ENCODE data around the gene GLIS1. TPM values are rescaled to one million over a fixed set of nuclear protein-coding genes. Genes with fewer than 3 reads are reported as not detected.
"Not testable (repeated sequence)": the region's sequence is repeated elsewhere in the genome, so short reads cannot be mapped to it uniquely, and the experiment has no call there.

GLIS1 gene
- total RNA-seq, 1 donor from 2014 or later, result 0.16 TPM

- no peak for DNase-seq
These were observed 90.4 kb downstream of the GLIS1 start for GRCh38 chr1:53648516-53648915.

GRCh38 chr1:53647915-53648314 is 91.0 kb downstream of the GLIS1 start:
- H3K36me3 ChIP-seq, result not testable (repeated sequence)

More at GRCh38 chr1:53648516-53648915, 90.4 kb downstream of the GLIS1 start:
- no peaks in the 10 kb centered on the region for H3K4me1 ChIP-seq
- H3K9me3 ChIP-seq (replicated peaks), result no peaks in the 10 kb centered on the region
- TF ChIP-seq CTCF (IDR thresholded peaks at IDR 0.05; ENCODE audit: borderline replicate concordance), result no peak
- intact Hi-C loops (cut with micrococcal nuclease), result no loop called here
- H3K36me3 ChIP-seq, result no peaks in the 10 kb centered on the region
- H3K4me3 ChIP-seq, result no peak overlapping the region
- peaks cover 24% of the 10 kb centered on the region for H3K27me3 ChIP-seq (ENCODE audit: low read depth)
- H3K27ac ChIP-seq (replicated peaks), result no peak overlapping the region

DNA sequence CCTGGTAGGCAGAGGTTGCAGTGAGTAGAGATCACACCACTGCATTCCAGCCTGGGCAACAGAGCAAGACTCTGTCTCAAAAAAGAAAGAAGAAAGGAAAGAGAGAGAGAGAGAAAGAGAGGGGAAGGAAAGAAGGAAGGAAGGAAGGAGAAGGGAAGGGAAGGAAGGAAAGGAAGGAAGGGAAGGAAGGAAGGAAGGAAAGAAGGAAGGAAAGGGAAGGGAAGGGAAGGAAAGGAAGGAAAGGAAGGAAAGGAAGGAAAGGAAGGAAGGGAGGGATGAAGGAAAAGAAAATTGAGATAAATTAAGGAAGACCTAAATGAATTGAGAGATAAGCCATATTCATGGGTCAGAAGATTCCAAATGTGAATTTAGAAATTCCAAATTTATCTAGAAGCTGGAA is 92.2 kb downstream of the GLIS1 start:
- no peak overlapping the region for H3K4me3 ChIP-seq
- H3K27me3 ChIP-seq (ENCODE audit: low read depth), result peaks cover 8% of the 10 kb centered on the region
- no peak for TF ChIP-seq CTCF (IDR thresholded peaks at IDR 0.05; ENCODE audit: borderline replicate concordance)
- DNase-seq, result no peak
- no peak overlapping the region for H3K27ac ChIP-seq (replicated peaks)
- H3K9me3 ChIP-seq (replicated peaks), result no peaks in the 10 kb centered on the region
- H3K4me1 ChIP-seq, result no peaks in the 10 kb centered on the region
- no peaks in the 10 kb centered on the region for H3K36me3 ChIP-seq
- intact Hi-C loops (cut with micrococcal nuclease), result no loop called here

More at GRCh38 chr1:53647915-53648314, 91.0 kb downstream of the GLIS1 start:
- intact Hi-C loops (cut with micrococcal nuclease); H3K9me3 ChIP-seq (replicated peaks); H3K4me1 ChIP-seq; H3K27ac ChIP-seq (replicated peaks); H3K4me3 ChIP-seq; DNase-seq: not testable (repeated sequence)
- peaks cover 18% of the 10 kb centered on the region for H3K27me3 ChIP-seq (ENCODE audit: low read depth)

GRCh38 chr1:53645690-53646078 is 93.3 kb downstream of the GLIS1 start:
- H3K36me3 ChIP-seq, result no peaks in the 10 kb centered on the region
- H3K4me1 ChIP-seq, result no peaks in the 10 kb centered on the region
- TF ChIP-seq CTCF (IDR thresholded peaks at IDR 0.05; ENCODE audit: borderline replicate concordance), result no peak
- no peak for DNase-seq
- H3K27me3 ChIP-seq (ENCODE audit: low read depth), result peaks cover 8% of the 10 kb centered on the region
- no peaks in the 10 kb centered on the region for H3K9me3 ChIP-seq (replicated peaks)
- no peak overlapping the region for H3K27ac ChIP-seq (replicated peaks)
- intact Hi-C loops (cut with micrococcal nuclease), result no loop called here
- no peak overlapping the region for H3K4me3 ChIP-seq

GRCh38 chr1:53644909-53645689 is 93.9 kb downstream of the GLIS1 start:
- H3K27ac ChIP-seq (replicated peaks), result no peak overlapping the region
- no peaks in the 10 kb centered on the region for H3K36me3 ChIP-seq
- peaks cover 9% of the 10 kb centered on the region for H3K27me3 ChIP-seq (ENCODE audit: low read depth)
- DNase-seq, result no peak
- intact Hi-C loops (cut with micrococcal nuclease), result no loop called here
- no peaks in the 10 kb centered on the region for H3K9me3 ChIP-seq (replicated peaks)
- no peak overlapping the region for H3K4me3 ChIP-seq
- TF ChIP-seq CTCF (IDR thresholded peaks at IDR 0.05; ENCODE audit: borderline replicate concordance), result no peak
- no peaks in the 10 kb centered on the region for H3K4me1 ChIP-seq

GRCh38 chr1:53644496-53644895 is 94.5 kb downstream of the GLIS1 start:
- no peak for TF ChIP-seq CTCF (IDR thresholded peaks at IDR 0.05; ENCODE audit: borderline replicate concordance)
- no peak overlapping the region for H3K4me3 ChIP-seq
- no peaks in the 10 kb centered on the region for H3K9me3 ChIP-seq (replicated peaks)
- H3K4me1 ChIP-seq, result no peaks in the 10 kb centered on the region
- H3K27ac ChIP-seq (replicated peaks), result no peak overlapping the region
- H3K36me3 ChIP-seq, result no peaks in the 10 kb centered on the region
- no peak for DNase-seq
- intact Hi-C loops (cut with micrococcal nuclease), result no loop called here
- H3K27me3 ChIP-seq (ENCODE audit: low read depth), result peaks cover 15% of the 10 kb centered on the region
